Cardiac ventricle fibroblast (primary cell): ENCODE data around the gene C1QTNF2. TPM values are rescaled to one million over a fixed set of nuclear protein-coding genes. Genes with fewer than 3 reads are reported as not detected.

ENCODE experiments used
- total RNA-seq: library from RNA; depleted of rRNA; stranded (reverse); fragments of >200 nt; gene quantifications from 2 replicates; pipeline ENCODE4 v1.2.3, GENCODE V29; 2015

The C1QTNF2 gene
- not detected in 2 replicates for total RNA-seq

GRCh38 chr5:160369990-160370712, at the start of gene C1QTNF2:
TSS of gene C1QTNF2 (minus strand) at chr5:160370626. CDS start at chr5:160355011, 15,615 bp downstream.

GRCh38 chr5:160418561-160419457, 48.4 kb upstream of the C1QTNF2 start, which contains the start of gene SLU7:
TSS of gene SLU7 (minus strand) at chr5:160419081. CDS start at chr5:160415294, 3,787 bp downstream.

GRCh38 chr5:160399402-160400353, 29.3 kb upstream of the C1QTNF2 start, which contains the start of gene FAM200C:
TSS of gene FAM200C (minus strand) at chr5:160400054. CDS start at chr5:160395490, 4,564 bp downstream.

GRCh38 chr5:160312134-160312959, 58.1 kb downstream of the C1QTNF2 start, which contains the start of gene CCNJL:
TSS of gene CCNJL (minus strand) at chr5:160312564. CDS start at chr5:160311923, 641 bp downstream.

Other genes starting within 250 kb of the C1QTNF2 start
- gene FABP6, start 141.1 kb downstream of the C1QTNF2 start, total RNA-seq = not detected in 2 replicates
- 0.06 and 0.39 TPM in 2 replicates for gene CCNJL, start 58.1 kb downstream of the C1QTNF2 start, total RNA-seq
- gene FAM200C, start 29.4 kb upstream of the C1QTNF2 start, total RNA-seq = 2.4 and 3.2 TPM in 2 replicates
- gene SLU7, start 48.5 kb upstream of the C1QTNF2 start, total RNA-seq = 29.3 and 47.0 TPM in 2 replicates
- gene PTTG1, start 51.2 kb upstream of the C1QTNF2 start, total RNA-seq = 13.2 and 38.9 TPM in 2 replicates